Dedifferentiated amniotic fluid mesenchymal stem cell (primary cell): ENCODE data around the gene PDK3.

ENCODE experiments used
- DNase-seq: peaks from one replicate; pipeline ENCODE4 v3.0.0-alpha.2; 2016; ENCODE audit errors: extremely low spot score

The PDK3 gene

GRCh38 chrX:24482823-24483415 lies 17.8 kb downstream of the PDK3 start:
- no peak for DNase-seq

GRCh38 chrX:24483596-24483995 lies 18.5 kb downstream of the PDK3 start:
- no peak for DNase-seq

GRCh38 chrX:24485323-24485722 lies 20.2 kb downstream of the PDK3 start:
- no peak for DNase-seq

- no peak for DNase-seq
Observed at GRCh38 chrX:24485976-24486680, 21.0 kb downstream of the PDK3 start.

- DNase-seq = no peak
Observed at GRCh38 chrX:24487571-24487970, 22.5 kb downstream of the PDK3 start.

- no peak for DNase-seq
Observed at GRCh38 chrX:24491741-24492140, 26.7 kb downstream of the PDK3 start.

GRCh38 chrX:24493740-24494581 lies 28.9 kb downstream of the PDK3 start:
- DNase-seq = no peak

GRCh38 chrX:24494647-24495075 lies 29.6 kb downstream of the PDK3 start:
- DNase-seq = no peak

GRCh38 chrX:24495700-24496099 lies 30.6 kb downstream of the PDK3 start:
- DNase-seq = no peak

GRCh38 chrX:24498181-24498580 lies 33.1 kb downstream of the PDK3 start:
- no peak for DNase-seq

GRCh38 chrX:24498975-24499374 lies 33.9 kb downstream of the PDK3 start:
- DNase-seq = no peak

GRCh38 chrX:24506082-24506481 lies 41.0 kb downstream of the PDK3 start:
- no peak for DNase-seq

- DNase-seq = no peak
Observed at GRCh38 chrX:24508375-24508774, 43.3 kb downstream of the PDK3 start.

- no peak for DNase-seq
Observed at GRCh38 chrX:24513416-24513815, 48.3 kb downstream of the PDK3 start.

GRCh38 chrX:24515447-24515846 lies 50.4 kb downstream of the PDK3 start:
- DNase-seq = no peak

GRCh38 chrX:24520472-24520871 lies 55.4 kb downstream of the PDK3 start:
- no peak for DNase-seq

GRCh38 chrX:24525455-24525854 lies 60.4 kb downstream of the PDK3 start:
- DNase-seq = no peak

GRCh38 chrX:24526616-24527015 lies 61.5 kb downstream of the PDK3 start:
- DNase-seq = no peak

- no peak for DNase-seq
Observed at GRCh38 chrX:24528605-24529004, 63.5 kb downstream of the PDK3 start.

- DNase-seq = no peak
Observed at GRCh38 chrX:24536551-24536950, 71.5 kb downstream of the PDK3 start.

- no peak for DNase-seq
Observed at GRCh38 chrX:24542756-24543155, 77.7 kb downstream of the PDK3 start.

- no peak for DNase-seq
Observed at GRCh38 chrX:24547961-24548360, 82.9 kb downstream of the PDK3 start.

- DNase-seq = no peak
Observed at GRCh38 chrX:24550166-24550565, 85.1 kb downstream of the PDK3 start.
